Subcutaneous adipose tissue (tissue), 4 donors: ENCODE data around the gene OR1K1. TPM values are rescaled to one million over a fixed set of nuclear protein-coding genes. Genes with fewer than 3 reads are reported as not detected.

Experiments
- CTCF ChIP-seq: fragments of 450-650 bp; IDR thresholded peaks from one replicate; pipeline ENCODE4 v1.5.1; 2016; ENCODE audit warnings: low read depth, mild to moderate bottlenecking, control low read depth, antibody characterized with exemption, moderate library complexity
- total RNA-seq, 4 donors: library from RNA; depleted of rRNA; stranded (reverse); fragments of >200 nt; gene quantifications; one replicate each; pipeline ENCODE4 v1.1.0, GENCODE V29; 2016

Gene OR1K1
- total RNA-seq, 4 donors from 2014 or later: not detected

GRCh38 chr9:122822938-122823337 lies 23.0 kb downstream of the OR1K1 start:
- TF ChIP-seq CTCF: no peak

GRCh38 chr9:122827761-122828093 lies 27.8 kb downstream of the OR1K1 start:
- no peak for TF ChIP-seq CTCF

- TF ChIP-seq CTCF: no peak
These were observed 32.3 kb downstream of the OR1K1 start for GRCh38 chr9:122832194-122832593.

- no peak for TF ChIP-seq CTCF
These were observed 35.4 kb downstream of the OR1K1 start for GRCh38 chr9:122835313-122835731.

GRCh38 chr9:122837266-122837850 lies 37.4 kb downstream of the OR1K1 start:
- TF ChIP-seq CTCF: no peak

- no peak for TF ChIP-seq CTCF
These were observed 41.6 kb downstream of the OR1K1 start for GRCh38 chr9:122841501-122841900.

- TF ChIP-seq CTCF: no peak
These were observed 44.2 kb downstream of the OR1K1 start for GRCh38 chr9:122844137-122844536.
